Panc1 (cell line): ENCODE results near the gene JAZF1.

ENCODE experiments used
- POLR2AphosphoS5 ChIP-seq: IDR thresholded peaks from 2 replicates; pipeline ENCODE4 v1.6.1; 2012; ENCODE audit warnings: mild to moderate bottlenecking, low read depth, low read length, moderate library complexity
- SIN3A ChIP-seq: IDR thresholded peaks from 2 replicates; pipeline ENCODE4 v1.6.1; 2012; ENCODE audit warnings: low read depth, mild to moderate bottlenecking, low read length, moderate library complexity, borderline replicate concordance; ENCODE audit not compliant: insufficient read depth
- TF ChIP-seq, protein P1 (sequence below): fragments of 450-650 bp; IDR thresholded peaks from 2 replicates; pipeline ENCODE4 v1.5.1; 2017; ENCODE audit warnings: mild to moderate bottlenecking

DNA sequence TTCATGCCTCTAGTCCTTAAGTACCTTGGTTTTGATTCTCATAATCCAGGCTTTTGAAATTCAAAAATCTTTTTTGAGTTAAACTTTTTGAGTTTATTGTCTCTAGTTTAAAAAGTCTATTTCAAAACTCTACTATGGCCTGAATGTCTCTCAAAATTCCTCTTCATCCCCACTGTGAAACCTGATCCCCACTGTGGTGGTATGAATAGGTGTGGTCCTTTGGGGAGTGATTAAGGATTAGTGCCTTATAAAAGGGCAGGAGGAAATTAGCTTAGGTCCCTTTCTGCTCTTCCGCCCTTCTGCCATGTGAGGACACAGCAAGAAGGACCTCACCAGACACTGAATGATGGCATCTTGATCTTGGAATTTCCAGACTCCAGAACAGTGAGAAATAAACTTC lies 44.1 kb upstream of the JAZF1 start:
- TF ChIP-seq, protein P1, sequence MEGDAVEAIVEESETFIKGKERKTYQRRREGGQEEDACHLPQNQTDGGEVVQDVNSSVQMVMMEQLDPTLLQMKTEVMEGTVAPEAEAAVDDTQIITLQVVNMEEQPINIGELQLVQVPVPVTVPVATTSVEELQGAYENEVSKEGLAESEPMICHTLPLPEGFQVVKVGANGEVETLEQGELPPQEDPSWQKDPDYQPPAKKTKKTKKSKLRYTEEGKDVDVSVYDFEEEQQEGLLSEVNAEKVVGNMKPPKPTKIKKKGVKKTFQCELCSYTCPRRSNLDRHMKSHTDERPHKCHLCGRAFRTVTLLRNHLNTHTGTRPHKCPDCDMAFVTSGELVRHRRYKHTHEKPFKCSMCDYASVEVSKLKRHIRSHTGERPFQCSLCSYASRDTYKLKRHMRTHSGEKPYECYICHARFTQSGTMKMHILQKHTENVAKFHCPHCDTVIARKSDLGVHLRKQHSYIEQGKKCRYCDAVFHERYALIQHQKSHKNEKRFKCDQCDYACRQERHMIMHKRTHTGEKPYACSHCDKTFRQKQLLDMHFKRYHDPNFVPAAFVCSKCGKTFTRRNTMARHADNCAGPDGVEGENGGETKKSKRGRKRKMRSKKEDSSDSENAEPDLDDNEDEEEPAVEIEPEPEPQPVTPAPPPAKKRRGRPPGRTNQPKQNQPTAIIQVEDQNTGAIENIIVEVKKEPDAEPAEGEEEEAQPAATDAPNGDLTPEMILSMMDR = no peak
- TF ChIP-seq POLR2AphosphoS5 = no peak
- no peak for TF ChIP-seq SIN3A
